Measurements from ENCODE around the gene ZNF134.
A peak's percentile ranks its signal among the peaks of the same experiment; 100 is the strongest.

The ZNF134 gene

GRCh38 chr19:57613941-57614743 is at the start of gene ZNF134:
ZNF134 (plus strand) TSS chr19:57614242; CDS start chr19:57619469, 5,227 bp downstream.
- peak; percentile 95 for DNase-seq

- DNase-seq, result no peak
Observed at GRCh38 chr19:57566396-57567265, 47.4 kb upstream of the ZNF134 start.

- no peak for DNase-seq
Observed at GRCh38 chr19:57570707-57571106, 43.3 kb upstream of the ZNF134 start.

GRCh38 chr19:57572415-57572947 is 41.6 kb upstream of the ZNF134 start:
- DNase-seq, result no peak

- no peak for DNase-seq
Observed at GRCh38 chr19:57576661-57577060, 37.4 kb upstream of the ZNF134 start.

- peak; percentile 99 for DNase-seq
Observed at GRCh38 chr19:57578487-57579205, 35.4 kb upstream of the ZNF134 start, which contains the start of gene ZNF416. ZNF416 (minus strand) TSS chr19:57578911; CDS start chr19:57578704, 207 bp downstream.

GRCh38 chr19:57583104-57583520 is 30.9 kb upstream of the ZNF134 start:
- no peak for DNase-seq

GRCh38 chr19:57583521-57584416 is 30.3 kb upstream of the ZNF134 start, which contains the start of gene ZIK1:
ZIK1 (plus strand) TSS chr19:57584145; CDS start chr19:57584357, 212 bp downstream.
- peak; percentile 95 for DNase-seq

- DNase-seq, result no peak
Observed at GRCh38 chr19:57587529-57587928, 26.5 kb upstream of the ZNF134 start.

- no peak for DNase-seq
Observed at GRCh38 chr19:57599377-57599760, 14.7 kb upstream of the ZNF134 start.

- DNase-seq, result peak; percentile 96
Observed at GRCh38 chr19:57599761-57600383, 14.2 kb upstream of the ZNF134 start, which contains the start of gene ZNF530. ZNF530 (plus strand) TSS chr19:57599885; CDS start chr19:57604346, 4,461 bp downstream.

GRCh38 chr19:57606931-57607330 is 7.1 kb upstream of the ZNF134 start:
- no peak for DNase-seq

GRCh38 chr19:57611113-57611512 is 2.9 kb upstream of the ZNF134 start:
- DNase-seq, result no peak

- DNase-seq, result no peak
Observed at GRCh38 chr19:57615346-57615745, 1.3 kb downstream of the ZNF134 start.

GRCh38 chr19:57620673-57621348 is 6.8 kb downstream of the ZNF134 start:
- DNase-seq, result no peak

- no peak for DNase-seq
Observed at GRCh38 chr19:57623091-57623490, 9.0 kb downstream of the ZNF134 start.

- peak; percentile 96 for DNase-seq
Observed at GRCh38 chr19:57632987-57633831, 19.2 kb downstream of the ZNF134 start, which contains the start of gene ZNF211. ZNF211 (plus strand) TSS chr19:57633168; CDS start chr19:57633347, 179 bp downstream.

- no peak for DNase-seq
Observed at GRCh38 chr19:57633832-57634131, 19.7 kb downstream of the ZNF134 start.

GRCh38 chr19:57637379-57637778 is 23.3 kb downstream of the ZNF134 start:
- no peak for DNase-seq

All from femur (tissue), 1 donor.